Keratinocyte (primary cell): ENCODE measurements around the gene DPF3. TPM values are rescaled to one million over a fixed set of nuclear protein-coding genes. Genes with fewer than 3 reads are reported as not detected.

ENCODE experiments used
- DNase-seq: peaks from one replicate; pipeline ENCODE4 v3.0.0-alpha.2; 2011; ENCODE audit warnings: low read depth, missing footprints, low spot score
- FAIRE-seq: peaks from 2 replicates; lab custom pipeline; 2011; peaks lifted over from hg19 to GRCh38; lab: Jason Lieb, UNC
- H2AFZ ChIP-seq: 2 replicates; pipeline ENCODE4 v1.6.0; 2012; ENCODE audit warnings: low read length, control low read depth, inconsistent platforms; ENCODE audit not compliant: control insufficient read depth
- H3K27ac ChIP-seq: 2 replicates; pipeline ENCODE4 v1.5.1; 2011; ENCODE audit warnings: low read length; ENCODE audit not compliant: control insufficient read depth, insufficient read depth
- H3K27me3 ChIP-seq: 3 replicates; pipeline ENCODE4 v1.6.0; 2011; ENCODE audit warnings: low read length; ENCODE audit not compliant: control insufficient read depth, insufficient read depth; ENCODE audit errors: extremely low read depth
- H3K36me3 ChIP-seq, 2 experiments: 2 replicates in 1 of 2; 3 replicates in 1 of 2; pipeline ENCODE4 v1.5.1; 2011; ENCODE audit warnings: low read length in 2 of 2, mild to moderate bottlenecking in 1 of 2; ENCODE audit not compliant: control insufficient read depth in 2 of 2, insufficient read depth in 2 of 2; ENCODE audit errors: extremely low read depth in 1 of 2
- H3K4me1 ChIP-seq: 3 replicates; pipeline ENCODE4 v1.5.1; 2011; ENCODE audit warnings: low read length; ENCODE audit not compliant: control insufficient read depth, insufficient read depth; ENCODE audit errors: extremely low read depth
- H3K4me2 ChIP-seq: 3 replicates; pipeline ENCODE4 v1.6.0; 2011; ENCODE audit warnings: low read depth, low read length; ENCODE audit not compliant: control insufficient read depth, insufficient read depth; ENCODE audit errors: extremely low read depth
- H3K4me3 ChIP-seq, 3 experiments: fragments of 200-600 bp in 1 of 3; sonication (generic) in 1 of 3; 2 replicates in 2 of 3; 3 replicates in 1 of 3; pipeline ENCODE4 v1.5.1; 2011 to 2016; ENCODE audit warnings: low read length in 3 of 3, mild to moderate bottlenecking in 3 of 3, control low read depth in 2 of 3, inconsistent platforms in 1 of 3, low read depth in 1 of 3, mixed read lengths in 1 of 3, mixed run types in 1 of 3, moderate library complexity in 1 of 3; ENCODE audit not compliant: control insufficient read depth in 2 of 3, insufficient read depth in 2 of 3; ENCODE audit errors: extremely low read depth in 1 of 3
- H3K79me2 ChIP-seq: 2 replicates; pipeline ENCODE4 v1.6.0; 2012; ENCODE audit warnings: low read length; ENCODE audit not compliant: control insufficient read depth, insufficient read depth
- H3K9ac ChIP-seq: 3 replicates; pipeline ENCODE4 v1.6.0; 2011; ENCODE audit warnings: low read length; ENCODE audit not compliant: control insufficient read depth, insufficient read depth; ENCODE audit errors: extremely low read depth
- H3K9me1 ChIP-seq: 3 replicates; pipeline ENCODE4 v1.6.0; 2011; ENCODE audit warnings: low read length; ENCODE audit not compliant: control insufficient read depth, insufficient read depth; ENCODE audit errors: extremely low read depth
- H3K9me3 ChIP-seq: 2 replicates; pipeline ENCODE4 v1.5.1; 2012; ENCODE audit warnings: low read depth, low read length; ENCODE audit not compliant: control insufficient read depth
- H4K20me1 ChIP-seq: 3 replicates; pipeline ENCODE4 v1.6.0; 2011; ENCODE audit warnings: low read length; ENCODE audit not compliant: control insufficient read depth, insufficient read depth; ENCODE audit errors: extremely low read depth
- CTCF ChIP-seq, 3 experiments: IDR thresholded peaks in 1 of 3; conservative IDR thresholded peaks in 1 of 3; optimal IDR thresholded peaks in 1 of 3; 2 replicates in 2 of 3; 3 replicates in 1 of 3; pipeline versions ENCODE3 to v1.5.1; 2011; ENCODE audit warnings: low read length in 3 of 3, mild to moderate bottlenecking in 3 of 3, moderate library complexity in 2 of 3, control low read depth in 1 of 3, inconsistent platforms in 1 of 3; ENCODE audit not compliant: insufficient read depth in 2 of 3; ENCODE audit errors: extremely low read depth in 1 of 3
- EZH2 ChIP-seq: IDR thresholded peaks from one replicate; pipeline ENCODE4 v1.6.1; 2012; ENCODE audit warnings: inconsistent platforms, mild to moderate bottlenecking, low read length, moderate library complexity
- dilution Hi-C: fragments of 300-500 bp; cut with MboI; formaldehyde crosslinking; loops from one replicate; pipeline ENCODE4 v1.7.0; 2020; ENCODE audit warnings: low sequenced_read_pairs; ENCODE audit not compliant: extremely low pct_ligation_motif_present
- polyA plus RNA-seq, 5 experiments: library from polyadenylated mRNA; depleted of rRNA in 3 of 5; stranded (reverse) in 3 of 5; stranded (forward) in 1 of 5; unstranded in 1 of 5; fragments of >200 nt; gene quantifications; 1 replicate in 1 of 5; 2 replicates in 3 of 5; 3 replicates in 1 of 5; pipeline versions ENCODE4 v1.2.1 to v1.2.3, GENCODE V29; 2011 to 2012; ENCODE audit warnings: missing spikeins in 2 of 5, low read depth in 1 of 5, low replicate concordance in 1 of 5

DPF3 gene
- polyA plus RNA-seq, 1 donor (not counting 4 experiments of a cell fraction or from before 2014, with no cell fraction given), result 1.1 TPM

- no peak for DNase-seq
- Histone ChIP-seq H3K9ac (no peak overlapping the region), H3K9me3 (no peaks in the 10 kb centered on the region), H2AFZ (no peak overlapping the region), H3K4me2 (no peak overlapping the region), H3K36me3 (no peaks in the 10 kb centered on the region), H3K79me2 (no peaks in the 10 kb centered on the region), H3K27ac (no peak overlapping the region), H3K27me3 (no peaks in the 10 kb centered on the region), H3K9me1 (no peaks in the 10 kb centered on the region), H4K20me1 (no peaks in the 10 kb centered on the region), H3K4me3 (no peak overlapping the region), H3K4me1 (no peaks in the 10 kb centered on the region)
- no peak for FAIRE-seq
- TF ChIP-seq CTCF (optimal IDR thresholded peaks at IDR 0.05 in 1 of 3, IDR thresholded peaks at IDR 0.05 in 1 of 3, conservative IDR thresholded peaks at IDR 0.05 in 1 of 3; ENCODE audit: extremely low read depth in 1 of 3, insufficient read depth in 2 of 3, low read length in 3 of 3) (no peak), EZH2 (no peak)
- dilution Hi-C loops, result no loop called here
These were observed 154.2 kb downstream of the DPF3 start for GRCh38 chr14:72739446-72740405.

DNA sequence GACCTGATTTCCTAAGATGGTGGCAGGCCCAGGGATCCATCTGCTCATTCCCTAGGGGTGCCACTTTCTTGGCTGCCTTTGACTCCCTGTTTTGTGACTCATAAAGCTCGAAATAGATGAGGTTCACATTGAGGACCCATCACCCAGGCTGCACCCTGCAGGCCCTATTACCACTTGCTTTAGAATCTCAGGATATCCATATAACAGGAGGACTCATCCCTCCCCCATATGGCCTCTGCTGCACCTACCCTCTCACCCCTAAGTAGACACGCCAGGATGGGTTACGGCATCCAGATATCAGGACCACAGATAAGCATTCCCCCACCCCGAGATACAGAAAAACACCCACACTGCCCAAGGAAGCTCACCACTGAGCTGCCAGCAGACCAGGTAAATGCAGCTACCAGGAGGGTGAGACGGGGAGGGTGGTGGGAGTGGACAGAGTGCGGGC, 155.7 kb downstream of the DPF3 start:
- dilution Hi-C loops, result no loop called here
- Histone ChIP-seq H3K9me1 (no peaks in the 10 kb centered on the region), H3K36me3 (no peaks in the 10 kb centered on the region), H3K4me2 (no peak overlapping the region), H4K20me1 (no peaks in the 10 kb centered on the region), H3K79me2 (no peaks in the 10 kb centered on the region), H3K27ac (no peak overlapping the region), H3K9ac (no peak overlapping the region), H3K9me3 (no peaks in the 10 kb centered on the region), H2AFZ (no peak overlapping the region), H3K4me3 (no peak overlapping the region), H3K4me1 (no peaks in the 10 kb centered on the region), H3K27me3 (no peaks in the 10 kb centered on the region)
- TF ChIP-seq CTCF (optimal IDR thresholded peaks at IDR 0.05 in 1 of 3, IDR thresholded peaks at IDR 0.05 in 1 of 3, conservative IDR thresholded peaks at IDR 0.05 in 1 of 3; ENCODE audit: extremely low read depth in 1 of 3, insufficient read depth in 2 of 3, low read length in 3 of 3) (no peak), EZH2 (no peak)
- DNase-seq, result no peak
- FAIRE-seq, result no peak
